NT2/D1 (cell line): Measurements from ENCODE around the gene ABLIM2.

Experiments
- SUZ12 ChIP-seq: IDR thresholded peaks from 2 replicates; pipeline ENCODE4 v1.6.1; 2011; ENCODE audit not compliant: insufficient read length, insufficient read depth; ENCODE audit errors: extremely low read depth
- YY1 ChIP-seq: IDR thresholded peaks from 2 replicates; pipeline ENCODE4 v1.6.1; 2011; ENCODE audit not compliant: insufficient read length, insufficient read depth

- no peak for TF ChIP-seq YY1
- TF ChIP-seq SUZ12 = no peak
These were observed 86.8 kb downstream of the ABLIM2 start for GRCh38 chr4:8071766-8072165.
